HEK293 (cell line): Measurements from ENCODE around the gene PIK3R3.

Source experiments
- CTCF ChIA-PET: fragments of 350-600 bp; formaldehyde crosslinking; extraction: SDS; loops from one replicate; lab custom pipeline; 2021; ENCODE audit warnings: antibody characterized with exemption; lab: Yijun Ruan, JAX
- POLR2A ChIA-PET: fragments of 300-600 bp; formaldehyde crosslinking; extraction: SDS; loops from one replicate; lab custom pipeline; 2020; ENCODE audit warnings: antibody characterized with exemption, inconsistent platforms; lab: Yijun Ruan, JAX
- H3K27ac ChIP-seq: fragments of 200-500 bp; sonication (Bioruptor generic); 2 replicates; pipeline ENCODE4 v1.5.1; 2014; ENCODE audit warnings: low read depth, low read length, control low read depth, inconsistent platforms; ENCODE audit errors: extremely low read depth
- H3K36me3 ChIP-seq, 2 experiments: fragments of 200-500 bp in 1 of 2; sonication (Bioruptor generic) in 1 of 2; 1 replicate in 1 of 2; 2 replicates in 1 of 2; pipeline ENCODE4 v1.5.1; 2014 to 2017; ENCODE audit warnings: inconsistent platforms in 2 of 2, low read length in 2 of 2; ENCODE audit not compliant: control insufficient read depth in 2 of 2, insufficient read depth in 1 of 2
- H3K4me1 ChIP-seq: fragments of 200-500 bp; sonication (Bioruptor generic); 2 replicates; pipeline ENCODE4 v1.5.1; 2014; ENCODE audit warnings: mild to moderate bottlenecking, low read length, inconsistent platforms; ENCODE audit not compliant: control insufficient read depth, insufficient read depth
- H3K4me3 ChIP-seq: 2 replicates; pipeline ENCODE4 v1.5.1; 2011; ENCODE audit warnings: low read depth, mild to moderate bottlenecking, control low read depth, low read length, moderate library complexity
- H3K9me3 ChIP-seq: fragments of 200-500 bp; sonication (Bioruptor generic); 2 replicates; pipeline ENCODE4 v1.5.1; 2014; ENCODE audit warnings: low read depth, low read length, inconsistent platforms; ENCODE audit not compliant: control insufficient read depth, insufficient read depth
- BCL11A ChIP-seq: fragments of 450-650 bp; formaldehyde crosslinking; IDR thresholded peaks from 2 replicates; pipeline ENCODE4 v1.5.1; 2016; ENCODE audit warnings: low read depth, missing biosample characterization, missing genetic modification characterization
- GFI1B ChIP-seq: fragments of 450-650 bp; formaldehyde crosslinking; IDR thresholded peaks from 2 replicates; pipeline ENCODE4 v1.5.1; 2016; ENCODE audit warnings: missing biosample characterization, missing genetic modification characterization
- GLI2 ChIP-seq: fragments of 450-650 bp; formaldehyde crosslinking; IDR thresholded peaks from 2 replicates; pipeline ENCODE4; 2017; ENCODE audit warnings: missing biosample characterization, missing genetic modification characterization, low read depth, borderline replicate concordance
- HOXC10 ChIP-seq: sonication (generic); formaldehyde crosslinking; IDR thresholded peaks from 2 replicates; pipeline ENCODE4 v1.8.1; 2023; ENCODE audit warnings: mild to moderate bottlenecking, missing genetic modification reagents
- KLF9 ChIP-seq: fragments of 450-650 bp; formaldehyde crosslinking; IDR thresholded peaks from 2 replicates; pipeline ENCODE4 v1.5.1; 2016; ENCODE audit warnings: missing biosample characterization, missing genetic modification characterization, low read depth
- OVOL3 ChIP-seq: fragments of 450-650 bp; formaldehyde crosslinking; IDR thresholded peaks from 2 replicates; pipeline ENCODE4 v1.5.1; 2016; ENCODE audit warnings: missing biosample characterization, missing genetic modification characterization
- ZFHX2 ChIP-seq: fragments of 450-650 bp; formaldehyde crosslinking; conservative IDR thresholded peaks from 2 replicates; pipeline ENCODE4 v1.5.1; 2016; ENCODE audit warnings: missing biosample characterization, missing genetic modification characterization
- ZNF133 ChIP-seq: fragments of 450-650 bp; formaldehyde crosslinking; IDR thresholded peaks from 2 replicates; pipeline ENCODE4 v1.5.1; 2016; ENCODE audit warnings: missing biosample characterization, missing genetic modification characterization
- ZNF157 ChIP-seq: fragments of 450-650 bp; formaldehyde crosslinking; IDR thresholded peaks from 2 replicates; pipeline ENCODE4 v1.5.1; 2016; ENCODE audit warnings: missing biosample characterization, missing genetic modification characterization
- ZNF202 ChIP-seq: fragments of 450-650 bp; formaldehyde crosslinking; IDR thresholded peaks from 2 replicates; pipeline ENCODE4 v1.5.1; 2016; ENCODE audit warnings: missing biosample characterization, missing genetic modification characterization, borderline replicate concordance
- ZNF211 ChIP-seq: fragments of 450-650 bp; formaldehyde crosslinking; IDR thresholded peaks from 2 replicates; pipeline ENCODE4 v1.5.1; 2016; ENCODE audit warnings: low read depth, missing biosample characterization, missing genetic modification characterization
- ZNF248 ChIP-seq: fragments of 450-650 bp; formaldehyde crosslinking; IDR thresholded peaks from 2 replicates; pipeline ENCODE4 v1.5.1; 2017; ENCODE audit warnings: missing biosample characterization, missing genetic modification characterization
- ZNF341 ChIP-seq: fragments of 450-650 bp; formaldehyde crosslinking; IDR thresholded peaks from 2 replicates; pipeline ENCODE4; 2016; ENCODE audit warnings: low read depth, missing biosample characterization, missing genetic modification characterization
- ZNF350 ChIP-seq: fragments of 450-650 bp; formaldehyde crosslinking; IDR thresholded peaks from 2 replicates; pipeline ENCODE4 v1.5.0; 2017; ENCODE audit warnings: missing biosample characterization, mild to moderate bottlenecking, missing genetic modification characterization
- ZNF354C ChIP-seq: fragments of 450-650 bp; formaldehyde crosslinking; IDR thresholded peaks from 2 replicates; pipeline ENCODE4 v1.5.1; 2016; ENCODE audit warnings: missing biosample characterization, missing genetic modification characterization, low read depth, borderline replicate concordance
- ZNF426 ChIP-seq: fragments of 450-650 bp; formaldehyde crosslinking; IDR thresholded peaks from 2 replicates; pipeline ENCODE4 v1.5.1; 2017; ENCODE audit warnings: missing biosample characterization, missing genetic modification characterization, mild to moderate bottlenecking, inconsistent platforms, moderate library complexity
- ZNF530 ChIP-seq: fragments of 450-650 bp; formaldehyde crosslinking; IDR thresholded peaks from 2 replicates; pipeline ENCODE4 v1.5.1; 2016; ENCODE audit warnings: low read depth, missing biosample characterization, missing genetic modification characterization
- ZNF549 ChIP-seq: fragments of 450-650 bp; IDR thresholded peaks from 2 replicates; pipeline ENCODE4 v1.5.1; 2018; ENCODE audit warnings: missing biosample characterization, missing genetic modification characterization, mild to moderate bottlenecking, inconsistent platforms, moderate library complexity
- ZNF558 ChIP-seq: fragments of 450-650 bp; formaldehyde crosslinking; IDR thresholded peaks from 2 replicates; pipeline ENCODE4 v1.5.1; 2016; ENCODE audit warnings: missing biosample characterization, missing genetic modification characterization
- ZNF561 ChIP-seq: fragments of 450-650 bp; IDR thresholded peaks from 2 replicates; pipeline ENCODE4 v1.5.1; 2018; ENCODE audit warnings: missing biosample characterization, missing genetic modification characterization, borderline replicate concordance
- ZNF596 ChIP-seq: fragments of 450-650 bp; IDR thresholded peaks from 2 replicates; pipeline ENCODE4 v1.5.0; 2018; ENCODE audit warnings: missing biosample characterization, mild to moderate bottlenecking, missing genetic modification characterization, moderate library complexity
- ZNF830 ChIP-seq: fragments of 450-650 bp; IDR thresholded peaks from 2 replicates; pipeline ENCODE4 v1.5.0; 2018; ENCODE audit warnings: missing biosample characterization, missing genetic modification characterization, low read depth, mild to moderate bottlenecking, moderate library complexity
- TF ChIP-seq, protein P1 (sequence below): fragments of 450-650 bp; formaldehyde crosslinking; IDR thresholded peaks from 2 replicates; pipeline ENCODE4 v1.5.1; 2016; ENCODE audit warnings: missing biosample characterization, missing genetic modification characterization

Gene PIK3R3

DNA sequence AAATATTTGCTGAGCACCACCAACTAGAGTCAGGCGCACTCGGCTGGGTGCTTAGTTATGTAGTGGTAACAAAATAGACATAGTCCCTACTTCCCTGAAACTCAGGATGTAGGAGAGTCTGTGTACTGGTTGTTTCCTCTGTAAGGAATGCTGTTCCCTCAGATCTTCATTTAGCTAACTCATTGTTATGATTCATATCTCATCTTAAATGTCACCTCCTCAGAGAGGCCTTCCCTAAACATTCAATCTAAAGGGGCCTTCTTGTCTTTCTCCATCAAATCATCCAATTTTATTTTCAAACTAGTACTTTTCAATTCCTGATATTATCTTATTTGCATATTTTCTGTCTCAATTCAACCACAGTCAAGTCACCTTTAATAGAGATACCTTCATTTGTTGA, 132.9 kb downstream of the PIK3R3 start:
- H3K9me3 ChIP-seq = no peaks in the 10 kb centered on the region
- POLR2A ChIA-PET = no interaction called here
- no peaks in the 10 kb centered on the region for H3K4me1 ChIP-seq
- CTCF ChIA-PET = no interaction called here
- no peak for TF ChIP-seq ZNF561
- peaks cover 0 to 13% of the 10 kb centered on the region in 2 experiments; a peak in 1 of 3 replicates for H3K36me3 ChIP-seq
- H3K27ac ChIP-seq = no peak overlapping the region
- H3K4me3 ChIP-seq = no peak overlapping the region

DNA sequence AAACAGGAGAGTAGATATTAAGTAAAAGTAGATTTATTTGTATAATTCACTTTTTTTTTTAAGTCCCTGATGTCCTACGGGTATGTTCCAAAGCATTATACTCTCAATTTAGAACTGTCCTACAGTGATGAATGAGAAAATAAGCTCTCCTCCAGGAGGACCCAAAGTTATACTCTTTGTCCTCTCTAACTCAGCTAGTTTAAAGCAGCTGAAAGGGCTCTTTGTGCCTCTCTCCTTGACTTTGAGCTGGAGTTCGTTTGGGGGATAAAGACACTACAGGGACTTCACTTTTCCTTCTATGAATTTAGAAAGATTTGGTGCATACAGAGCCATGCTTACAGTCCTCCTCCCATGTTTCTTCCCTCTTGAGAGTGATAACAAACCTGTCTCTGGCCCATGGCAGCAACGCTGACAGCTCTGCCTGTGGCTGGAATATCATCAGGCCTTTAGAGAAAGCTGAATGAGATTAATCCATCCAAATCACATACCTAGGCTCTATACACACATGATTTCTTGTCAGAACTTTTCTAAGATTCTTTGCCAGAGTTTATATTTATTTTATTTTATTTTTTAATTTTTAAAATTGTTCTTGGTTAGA, 134.3 kb downstream of the PIK3R3 start:
- H3K4me1 ChIP-seq = no peaks in the 10 kb centered on the region
- H3K36me3 ChIP-seq = peaks cover 0 to 13% of the 10 kb centered on the region in 2 experiments; a peak in 1 of 3 replicates
- POLR2A ChIA-PET = no interaction called here
- no peak overlapping the region for H3K27ac ChIP-seq
- CTCF ChIA-PET = interaction anchor here (1.1 kb wide), 1 partner anchor 226 kb away, joined by 4 read pairs; no protein-coding TSS in a partner anchor
- no peak overlapping the region for H3K4me3 ChIP-seq
- no peaks in the 10 kb centered on the region for H3K9me3 ChIP-seq
- no peak for TF ChIP-seq GLI2 (tag by site-specific recombination)
- no peak for TF ChIP-seq ZNF558 (tag by site-specific recombination)
- TF ChIP-seq GFI1B (tag by site-specific recombination) = no peak
- no peak for TF ChIP-seq ZNF549 (tag by site-specific recombination)
- no peak for TF ChIP-seq ZNF341 (tag by site-specific recombination)
- no peak for TF ChIP-seq ZNF133 (tag by site-specific recombination)
- TF ChIP-seq, protein P1, sequence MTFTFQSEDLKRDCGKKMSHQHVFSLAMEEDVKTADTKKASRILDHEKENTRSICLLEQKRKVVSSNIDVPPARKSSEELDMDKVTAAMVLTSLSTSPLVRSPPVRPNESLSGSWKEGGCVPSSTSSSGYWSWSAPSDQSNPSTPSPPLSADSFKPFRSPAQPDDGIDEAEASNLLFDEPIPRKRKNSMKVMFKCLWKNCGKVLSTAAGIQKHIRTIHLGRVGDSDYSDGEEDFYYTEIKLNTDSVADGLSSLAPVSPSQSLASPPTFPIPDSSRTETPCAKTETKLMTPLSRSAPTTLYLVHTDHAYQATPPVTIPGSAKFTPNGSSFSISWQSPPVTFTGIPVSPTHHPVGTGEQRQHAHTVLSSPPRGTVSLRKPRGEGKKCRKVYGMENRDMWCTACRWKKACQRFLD = no peak
- no peak for TF ChIP-seq ZNF530 (tag by site-specific recombination)
- no peak for TF ChIP-seq OVOL3 (tag by site-specific recombination)
- TF ChIP-seq ZNF248 (tag by site-specific recombination) = no peak
- no peak for TF ChIP-seq HOXC10 (CRISPR knock-in tag)
- no peak for TF ChIP-seq ZNF596 (tag by site-specific recombination)
- no peak for TF ChIP-seq ZNF830
- TF ChIP-seq ZNF202 (tag by site-specific recombination) = no peak
- TF ChIP-seq ZNF157 (tag by site-specific recombination) = no peak
- TF ChIP-seq ZNF426 (tag by site-specific recombination) = no peak
- no peak for TF ChIP-seq BCL11A (tag by site-specific recombination)
- TF ChIP-seq ZNF211 (tag by site-specific recombination) = no peak

DNA sequence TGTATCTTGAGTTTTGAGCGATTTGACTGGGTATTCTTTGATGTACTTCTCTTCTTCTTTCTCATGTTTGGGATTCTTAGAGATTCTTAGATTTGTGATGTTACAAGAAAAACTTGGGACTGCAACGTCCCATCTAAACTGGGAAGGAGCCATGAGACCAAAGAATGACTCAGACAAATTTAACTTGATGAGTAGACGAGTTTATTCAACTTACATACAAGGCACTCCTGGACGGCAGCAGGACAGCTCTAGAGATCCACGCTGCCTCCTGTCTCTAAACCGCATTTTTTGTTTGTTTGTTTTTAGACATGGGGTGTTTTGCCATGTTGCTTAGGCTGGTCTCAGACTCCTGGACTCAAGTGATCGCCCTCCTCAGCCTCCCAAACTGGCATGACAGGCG, 137.1 kb downstream of the PIK3R3 start:
- no peak overlapping the region for H3K27ac ChIP-seq
- no peaks in the 10 kb centered on the region for H3K4me1 ChIP-seq
- no peaks in the 10 kb centered on the region for H3K9me3 ChIP-seq
- ChIA-PET POLR2A (no interaction called here), CTCF (interaction anchor here (0.7 to 1.1 kb wide), 2 partner anchors 121 to 146 kb away, joined by 3 read pairs; no protein-coding TSS in a partner anchor)
- peaks cover 0 to 9% of the 10 kb centered on the region in 2 experiments; a peak in 1 of 3 replicates for H3K36me3 ChIP-seq
- TF ChIP-seq ZFHX2 (no peak), ZNF354C (no peak), KLF9 (no peak), ZNF350 (no peak)
- H3K4me3 ChIP-seq = no peak overlapping the region
